NCI-H2081 treated with DMSO at 0.1 percent for 48 hours (cell line): ENCODE results near the gene ARMH4.

Experiments used
- DNase-seq: peaks from one replicate; lab custom pipeline; 2025; lab: John Stamatoyannopoulos, UW

The ARMH4 gene

GRCh38 chr14:58027904-58028303 is 124.1 kb downstream of the ARMH4 start:
- no peak for DNase-seq

DNA sequence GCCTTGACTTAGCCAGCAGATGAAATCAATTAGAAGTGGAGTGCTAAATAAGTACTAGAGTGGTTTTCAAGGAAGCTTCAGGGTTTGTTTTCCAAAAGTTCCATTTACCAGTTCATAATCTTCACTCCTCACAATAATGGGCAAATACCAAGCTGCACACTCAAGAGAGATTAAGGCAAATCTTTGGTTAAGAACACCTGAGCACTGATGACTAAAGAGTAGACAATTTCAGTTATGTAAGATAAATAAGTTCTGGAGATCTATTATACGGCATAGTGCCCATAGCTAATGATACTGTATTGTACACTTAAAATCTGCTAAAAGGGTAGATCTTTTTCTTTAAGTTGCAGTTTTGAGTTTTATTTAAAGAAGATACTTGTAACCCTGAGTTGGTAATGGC is 125.0 kb downstream of the ARMH4 start:
- DNase-seq: no peak

DNA sequence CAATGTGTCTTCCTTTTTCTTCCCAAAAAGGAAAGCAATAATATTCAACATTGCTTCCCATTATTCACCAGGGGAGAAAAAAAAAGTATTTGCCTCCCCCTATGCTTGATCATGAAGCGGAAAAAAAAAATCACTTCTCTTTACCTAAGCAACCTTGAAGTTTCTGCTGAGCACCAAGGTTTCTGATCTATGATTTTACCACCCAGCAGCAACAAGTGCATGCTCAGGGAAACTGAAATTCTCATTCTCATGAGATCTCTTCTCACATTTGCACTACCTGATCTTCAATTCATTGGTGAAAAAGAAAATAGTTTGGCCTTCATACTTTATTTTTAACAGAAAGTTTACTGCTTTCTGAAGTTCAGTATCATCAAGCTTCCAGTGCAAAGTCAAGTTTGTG is 125.8 kb downstream of the ARMH4 start:
- no peak for DNase-seq

GRCh38 chr14:58014778-58015177 is 137.2 kb downstream of the ARMH4 start:
- DNase-seq: no peak

DNA sequence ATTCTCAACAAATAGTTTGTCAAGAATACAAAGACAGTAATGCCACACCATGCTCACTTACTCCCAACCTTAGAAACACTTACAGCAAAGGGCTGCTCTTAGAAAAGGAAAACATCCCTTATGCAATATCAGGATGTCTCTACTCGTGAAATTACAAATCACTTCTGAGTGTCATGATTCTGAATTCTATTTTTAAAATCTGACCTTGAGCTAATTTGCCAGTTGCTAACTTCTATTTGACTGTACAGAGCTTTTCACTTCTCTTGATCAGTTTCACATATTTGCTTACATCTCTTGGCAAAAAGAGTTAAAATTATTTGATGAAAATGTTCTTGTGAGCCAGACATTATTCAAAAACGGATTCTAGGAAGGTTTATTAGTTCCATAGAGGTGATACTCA is 149.4 kb downstream of the ARMH4 start:
- no peak for DNase-seq

DNA sequence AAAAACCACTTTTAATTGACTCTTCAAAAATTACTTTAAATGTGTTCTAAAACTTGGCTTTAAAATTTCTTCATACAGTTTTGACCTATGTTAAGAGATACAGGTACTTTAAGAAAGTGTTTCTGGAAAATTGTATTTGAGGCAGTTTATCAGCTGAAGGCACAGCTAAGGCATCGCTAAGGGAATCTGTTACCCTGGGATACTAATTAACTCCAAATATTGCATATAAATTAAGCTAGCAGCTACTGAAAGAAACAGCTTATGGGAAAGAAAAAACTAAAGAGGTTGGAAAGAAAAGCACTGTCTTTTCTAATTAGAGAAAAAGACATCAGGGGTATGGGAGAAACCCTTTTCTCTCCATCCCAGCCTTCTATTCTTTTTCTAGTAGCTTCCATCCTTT is 152.0 kb downstream of the ARMH4 start:
- DNase-seq: no peak

DNA sequence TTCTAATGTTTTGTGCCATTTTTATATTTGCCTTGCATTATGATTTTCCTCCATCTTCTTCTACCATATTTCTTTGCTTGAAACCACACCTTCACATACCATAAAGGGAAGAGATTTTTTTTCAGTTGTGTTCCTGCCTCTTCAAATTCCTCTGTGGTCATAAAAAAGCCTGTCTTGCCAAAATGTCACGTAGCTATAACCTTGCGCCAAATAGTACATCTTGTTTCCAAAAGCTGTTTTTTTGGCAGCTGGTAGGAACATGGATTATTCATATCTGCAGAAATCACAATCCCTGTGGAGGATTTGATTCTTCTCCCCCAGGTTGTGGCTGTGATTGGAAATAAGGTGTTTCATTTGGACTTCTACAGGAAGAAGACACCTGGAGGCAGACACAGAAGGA is 152.5 kb downstream of the ARMH4 start:
- DNase-seq: no peak

DNA sequence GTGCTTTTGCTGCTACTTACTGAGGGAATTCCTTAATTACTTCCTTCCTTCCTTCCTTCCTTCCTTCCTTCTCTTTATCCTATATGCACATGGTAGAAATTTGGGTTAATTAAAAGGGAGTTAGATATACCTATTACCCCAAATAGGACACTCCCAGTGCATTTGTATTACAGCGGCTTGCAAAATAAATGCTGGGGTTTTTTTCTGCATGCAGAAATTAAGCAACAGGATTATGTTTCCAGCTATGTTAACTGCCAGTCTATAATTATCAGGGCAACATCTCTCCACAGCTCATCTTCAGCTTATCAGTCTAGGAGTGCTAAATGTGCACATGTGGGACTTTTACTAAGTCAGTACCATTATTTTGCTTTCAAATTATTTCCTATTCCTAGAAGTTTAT is 153.2 kb downstream of the ARMH4 start:
- DNase-seq: no peak

DNA sequence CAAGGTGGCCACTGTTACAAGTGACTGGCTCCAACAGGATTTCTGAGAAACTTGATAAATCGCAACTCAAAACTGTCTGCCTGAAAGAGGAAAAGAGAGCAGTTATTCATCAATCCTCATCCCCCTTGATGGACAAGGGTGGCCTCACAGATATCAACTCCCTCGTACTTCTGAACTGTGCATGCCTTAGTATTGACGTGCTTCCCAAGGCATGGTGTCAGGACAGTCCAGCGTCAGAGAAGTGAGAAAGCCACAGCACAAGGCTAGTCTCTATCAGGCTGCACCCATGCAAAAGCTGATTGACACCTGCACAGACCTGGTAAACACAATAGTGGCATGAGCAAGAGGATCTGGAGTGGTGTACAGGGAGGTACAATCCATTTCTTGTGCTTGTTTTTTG is 160.7 kb downstream of the ARMH4 start:
- DNase-seq: no peak

- no peak for DNase-seq
Measured at GRCh38 chr14:57988445-57988844, 163.6 kb downstream of the ARMH4 start.

DNA sequence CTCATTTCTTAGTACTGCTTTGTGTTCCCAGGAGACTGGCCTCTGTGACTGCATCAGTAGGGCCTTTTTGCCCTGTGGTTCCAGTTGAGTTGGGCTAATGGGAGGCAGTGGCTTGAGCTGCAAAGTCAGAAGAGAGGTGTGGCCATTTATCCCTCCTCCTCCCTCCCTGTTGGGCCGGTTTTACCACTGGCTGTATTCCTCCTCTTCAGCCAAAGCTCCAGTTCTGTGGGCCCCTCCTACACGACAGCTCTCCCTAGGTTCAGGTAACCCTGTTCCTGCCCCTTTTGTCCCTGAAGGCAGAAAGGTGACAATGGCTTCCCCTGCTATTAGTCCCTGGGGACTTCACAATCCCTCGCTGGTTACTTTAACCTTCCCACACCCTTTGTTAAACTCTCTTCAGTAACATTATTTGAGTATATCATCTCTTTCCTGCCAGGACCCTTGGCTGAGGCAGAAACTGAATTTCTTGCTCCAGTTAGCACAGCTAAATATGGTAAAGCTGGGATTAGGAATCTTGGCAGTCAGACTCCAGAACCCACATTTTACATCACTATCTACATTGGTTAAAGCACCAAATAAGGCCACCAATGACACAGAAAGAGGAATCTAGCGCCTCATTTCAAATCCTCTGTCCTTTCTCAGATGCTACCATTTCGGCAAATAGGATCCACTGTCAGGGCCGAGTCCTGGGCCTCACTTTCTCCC is 164.3 kb downstream of the ARMH4 start:
- no peak for DNase-seq

GRCh38 chr14:57987051-57987450 is 165.0 kb downstream of the ARMH4 start:
- no peak for DNase-seq

DNA sequence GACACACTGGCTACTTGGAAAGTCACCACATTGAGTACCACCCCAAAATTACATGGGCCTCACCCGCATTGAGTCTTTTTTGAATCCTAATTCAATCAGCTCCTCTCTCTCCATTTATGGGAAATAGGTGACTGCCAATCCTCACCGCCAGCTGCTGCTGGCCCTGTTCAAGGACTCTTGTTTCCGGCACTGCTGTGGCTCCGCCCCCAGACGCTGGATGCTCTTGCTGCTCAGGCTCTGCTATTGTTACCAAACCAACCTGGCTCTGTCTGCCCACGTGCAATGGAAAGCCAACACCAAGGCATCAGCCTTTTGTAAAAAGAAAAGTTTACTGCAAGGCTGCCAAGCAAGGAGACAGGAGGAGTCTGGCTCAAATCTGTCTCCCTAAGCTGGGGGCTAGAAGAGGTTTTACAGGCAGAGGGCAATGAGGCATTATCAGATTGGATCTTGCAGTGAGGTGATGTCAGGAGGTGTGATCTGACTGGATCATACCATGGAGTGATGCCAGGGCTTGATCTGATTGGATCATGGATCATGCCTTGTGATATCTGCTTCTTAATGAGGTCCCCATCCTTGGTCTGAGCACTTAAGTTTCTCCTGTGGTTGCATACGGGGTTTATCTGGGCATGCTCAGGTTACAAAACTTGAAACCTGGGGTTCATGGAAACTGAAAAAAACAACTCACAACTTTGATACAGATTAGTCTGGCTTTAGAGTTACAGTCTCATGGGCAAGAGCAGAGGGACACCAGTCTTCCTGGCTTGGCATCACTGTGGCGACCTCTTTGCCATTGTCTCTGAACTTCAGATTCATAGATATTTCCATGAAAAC is 169.0 kb downstream of the ARMH4 start:
- no peak for DNase-seq

GRCh38 chr14:57981817-57982560 is 170.0 kb downstream of the ARMH4 start:
- no peak for DNase-seq

DNA sequence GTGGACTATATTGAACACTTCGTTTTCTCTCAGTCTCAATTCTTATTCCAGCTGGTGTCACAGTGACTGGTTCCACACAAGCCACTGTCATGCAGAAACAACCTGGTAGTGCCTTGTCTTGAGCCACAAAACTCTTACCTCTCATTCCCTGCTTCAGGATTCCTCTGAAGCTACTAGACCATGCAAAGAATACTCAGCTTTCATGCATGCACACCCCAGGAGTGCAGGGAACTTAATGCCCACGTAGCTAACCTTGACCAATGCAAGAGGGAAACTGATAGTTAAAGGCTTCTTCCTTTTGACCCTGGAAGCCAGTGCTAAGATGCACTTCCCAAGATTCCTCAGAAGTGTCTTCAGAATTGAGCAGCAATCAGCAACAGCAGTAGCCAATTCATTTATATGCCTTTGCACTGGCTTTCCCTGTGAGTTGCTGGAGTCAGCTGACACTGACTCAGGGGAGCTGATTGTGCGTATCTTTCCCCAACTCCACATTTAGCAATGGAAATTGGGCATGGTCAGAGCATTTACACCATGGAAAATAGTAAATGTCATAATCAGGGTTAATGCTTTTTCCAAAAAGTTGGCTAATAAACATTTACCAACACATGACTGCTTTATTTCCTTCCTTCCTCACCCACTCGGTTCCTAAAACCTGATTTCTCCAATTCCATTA is 172.5 kb downstream of the ARMH4 start:
- no peak for DNase-seq

DNA sequence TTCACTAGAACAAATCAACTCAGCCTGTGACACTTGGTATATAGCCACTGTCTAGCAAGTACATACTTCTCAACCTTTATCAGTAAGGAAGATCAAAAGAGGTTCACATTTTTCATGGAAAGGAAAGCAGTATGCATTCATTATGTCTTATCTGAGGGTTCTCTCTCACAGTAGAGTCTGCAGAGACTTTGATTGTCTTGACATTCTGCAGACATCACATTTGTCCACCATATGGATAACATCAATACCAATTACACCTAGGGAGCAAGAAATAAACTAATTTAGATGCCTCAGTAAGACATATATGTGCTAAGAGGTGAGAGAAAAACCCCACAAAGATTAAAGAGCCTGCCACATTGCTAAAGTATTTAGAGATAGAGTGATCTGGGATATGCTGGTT is 175.3 kb downstream of the ARMH4 start:
- no peak for DNase-seq

DNA sequence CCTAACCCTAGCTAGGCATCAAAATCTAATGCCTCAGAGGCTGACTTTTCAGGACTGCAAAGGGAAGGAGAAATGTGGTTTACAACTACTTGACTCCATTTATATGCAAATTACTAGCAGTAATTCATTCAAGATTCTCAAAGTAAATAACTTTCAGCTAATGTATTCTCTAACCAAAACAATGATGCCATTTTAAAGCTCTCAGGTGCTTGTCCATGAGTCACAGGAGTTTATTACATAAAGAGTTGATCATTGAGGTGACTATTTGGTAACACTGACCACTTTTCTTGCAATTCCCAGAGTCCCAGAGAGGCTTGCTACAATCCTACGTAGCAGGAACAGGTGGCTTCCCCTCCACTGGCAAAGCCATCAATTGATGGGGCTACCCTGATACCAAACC is 177.1 kb downstream of the ARMH4 start:
- DNase-seq: no peak

DNA sequence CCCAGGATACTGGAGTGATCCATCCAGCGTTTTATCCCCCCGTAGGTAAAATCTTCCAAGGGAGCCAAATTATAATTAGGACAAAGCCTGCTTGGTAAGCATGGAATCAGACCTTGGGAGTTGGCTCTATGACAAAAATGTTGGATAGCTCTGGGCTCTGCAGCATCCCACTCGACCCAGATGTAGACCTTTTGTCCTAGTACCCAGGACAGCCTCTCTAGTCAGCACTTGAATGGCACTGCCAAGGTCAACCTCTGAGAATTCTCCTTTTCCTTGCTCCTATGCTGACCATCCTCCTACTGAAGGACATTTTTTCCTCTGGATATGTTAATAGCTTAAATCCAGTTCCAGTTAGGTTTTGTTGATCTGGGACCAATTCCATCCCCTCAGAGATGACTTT is 181.4 kb downstream of the ARMH4 start:
- no peak for DNase-seq

- DNase-seq: no peak
Measured at GRCh38 chr14:57970175-57970574, 181.8 kb downstream of the ARMH4 start.

- no peak for DNase-seq
Measured at GRCh38 chr14:57963071-57963470, 188.9 kb downstream of the ARMH4 start.

- no peak for DNase-seq
Measured at GRCh38 chr14:57962325-57963035, 189.5 kb downstream of the ARMH4 start.

GRCh38 chr14:57961786-57962060 is 190.3 kb downstream of the ARMH4 start:
- DNase-seq: no peak
